ENCODE results near the gene ANKRD33B.

ANKRD33B gene

DNA sequence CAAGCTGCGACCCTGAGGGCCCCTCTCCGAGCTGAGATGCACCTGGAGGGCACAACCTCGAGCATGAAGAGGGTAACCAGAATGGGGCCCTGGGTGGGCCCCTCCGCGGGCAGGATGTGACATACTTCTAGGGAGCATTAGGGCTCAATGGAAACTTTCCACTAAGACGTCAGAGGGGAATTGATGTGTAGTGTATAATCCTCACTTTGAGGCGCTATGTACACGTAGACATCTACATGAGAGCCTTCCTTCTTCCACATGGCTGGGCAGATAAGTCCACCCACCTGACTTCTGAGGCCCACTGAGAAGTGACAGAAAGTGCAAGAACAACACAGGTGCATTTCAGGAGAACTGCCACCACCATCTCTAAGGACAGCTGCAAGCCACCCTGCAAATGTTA lies 136.1 kb downstream of the ANKRD33B start:
- no peak for DNase-seq (ENCODE audit: low spot score)

DNA sequence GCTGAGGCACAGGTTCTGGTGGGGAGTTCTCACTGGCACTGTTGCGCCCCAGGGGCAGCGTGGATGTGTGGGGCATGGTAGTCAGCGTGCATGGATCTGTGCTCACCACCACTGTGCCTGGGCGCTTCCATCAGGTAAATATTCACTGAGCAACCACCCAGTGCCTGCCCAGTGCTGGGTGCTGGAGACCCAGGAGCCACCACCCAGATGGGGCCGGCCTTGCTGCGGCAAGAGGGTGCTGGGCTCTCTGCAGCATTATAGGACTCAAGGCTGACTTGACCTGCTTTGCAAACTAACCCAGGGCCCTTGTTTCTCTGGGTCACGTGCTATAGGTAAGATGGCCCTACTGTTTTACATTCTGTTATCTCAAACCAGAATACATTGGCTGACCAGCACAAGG lies 136.6 kb downstream of the ANKRD33B start:
- no peak for DNase-seq (ENCODE audit: low spot score)

DNA sequence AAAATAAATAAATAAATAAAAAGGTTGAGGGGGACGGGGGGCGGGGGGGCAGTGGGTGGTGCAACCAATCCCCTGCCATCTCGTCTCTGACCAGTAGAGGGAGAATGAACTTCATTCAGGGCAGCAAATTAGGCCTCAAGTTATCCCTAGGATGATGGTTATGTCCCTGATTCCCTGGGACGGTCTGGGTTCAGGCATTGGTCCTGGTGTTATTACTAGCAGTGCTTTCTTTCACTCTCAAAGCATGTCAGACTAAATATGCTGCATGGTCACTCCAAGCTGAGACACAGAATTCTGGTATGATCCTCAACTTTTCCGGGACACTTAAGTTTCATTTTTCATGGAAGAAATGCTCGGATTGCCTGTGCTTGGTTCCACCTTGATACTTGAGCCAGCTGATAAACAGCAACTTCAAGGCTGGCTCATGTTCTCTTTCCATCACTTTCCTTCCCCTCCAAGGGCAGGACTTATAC lies 137.7 kb downstream of the ANKRD33B start:
- peak; percentile 38 for DNase-seq (ENCODE audit: low spot score)

DNA sequence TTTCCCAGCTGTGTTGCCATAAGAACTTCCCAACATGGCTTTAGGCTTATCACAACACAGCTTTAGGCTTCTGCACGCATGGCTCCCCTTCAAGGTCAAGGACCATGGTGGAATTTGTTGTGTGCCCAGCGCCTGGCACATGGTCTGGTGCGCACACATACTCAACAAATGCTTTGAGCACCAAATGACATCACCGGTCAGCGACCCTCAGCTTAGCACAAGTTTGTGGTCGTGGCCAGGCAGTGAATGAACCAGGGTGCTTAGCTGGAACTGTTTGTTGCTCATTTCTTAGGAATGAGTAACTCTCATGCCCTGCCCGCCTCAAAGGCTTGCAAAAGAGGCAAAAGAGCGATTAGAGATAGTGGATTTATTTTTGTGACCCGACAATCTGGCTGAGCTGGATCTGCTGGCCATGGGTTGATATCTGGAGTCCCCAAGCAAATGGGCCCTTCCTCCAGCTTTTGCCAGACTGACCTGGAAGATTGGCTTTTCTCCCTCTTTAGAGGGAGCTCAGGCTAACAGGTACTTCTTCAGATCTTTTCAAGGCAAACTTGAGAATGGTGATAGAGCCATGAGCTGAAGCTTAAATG lies 138.3 kb downstream of the ANKRD33B start:
- DNase-seq (ENCODE audit: low spot score) = peak; percentile 79

DNA sequence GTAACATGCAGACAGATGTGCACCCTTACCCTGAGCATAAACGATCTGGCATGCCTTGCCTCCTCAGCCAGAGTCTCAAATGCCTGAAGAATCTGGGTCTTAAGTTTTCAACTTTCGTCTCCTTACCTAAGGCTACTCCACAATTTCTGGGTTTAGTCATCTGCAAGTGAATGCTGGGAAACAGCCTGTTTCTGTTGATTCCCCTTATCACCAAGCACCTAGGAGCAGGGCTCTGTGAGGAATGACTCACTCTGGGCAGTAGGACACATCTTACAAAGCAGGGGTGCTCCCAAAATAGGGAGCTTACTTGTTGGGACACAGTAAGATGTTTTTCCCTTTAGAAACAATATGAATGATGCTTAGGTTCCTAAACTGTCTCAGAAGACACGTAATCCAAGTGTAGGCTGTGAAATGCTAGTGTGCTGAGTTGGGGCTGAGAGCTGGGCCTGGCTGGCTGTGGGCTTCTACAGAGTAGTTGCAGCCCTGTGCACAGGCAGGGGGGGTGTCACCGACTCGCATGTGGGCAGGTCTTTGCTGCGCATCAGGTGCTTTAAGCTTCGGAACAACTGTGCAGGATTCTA lies 139.1 kb downstream of the ANKRD33B start:
- no peak for DNase-seq (ENCODE audit: low spot score)

DNA sequence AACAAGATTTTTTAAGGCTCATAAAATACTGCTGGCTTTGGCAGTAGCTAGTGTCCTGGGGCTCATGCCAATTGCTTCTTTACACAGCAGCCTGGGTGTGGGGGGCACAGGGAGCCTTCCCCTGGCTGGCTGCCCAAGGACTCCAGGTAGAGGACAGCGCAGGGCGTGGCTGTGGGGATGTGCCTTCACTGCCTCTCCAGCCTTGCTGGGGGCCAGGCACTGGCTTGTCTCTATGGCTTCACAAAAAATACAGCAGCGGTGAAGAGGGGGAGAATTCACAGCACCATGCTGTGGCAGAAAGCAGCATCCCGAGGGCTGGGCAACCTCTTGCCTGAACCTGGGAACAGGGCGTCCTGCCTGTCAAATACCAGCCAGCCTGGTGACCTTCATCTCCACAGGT lies 139.8 kb downstream of the ANKRD33B start:
- no peak for DNase-seq (ENCODE audit: low spot score)

DNA sequence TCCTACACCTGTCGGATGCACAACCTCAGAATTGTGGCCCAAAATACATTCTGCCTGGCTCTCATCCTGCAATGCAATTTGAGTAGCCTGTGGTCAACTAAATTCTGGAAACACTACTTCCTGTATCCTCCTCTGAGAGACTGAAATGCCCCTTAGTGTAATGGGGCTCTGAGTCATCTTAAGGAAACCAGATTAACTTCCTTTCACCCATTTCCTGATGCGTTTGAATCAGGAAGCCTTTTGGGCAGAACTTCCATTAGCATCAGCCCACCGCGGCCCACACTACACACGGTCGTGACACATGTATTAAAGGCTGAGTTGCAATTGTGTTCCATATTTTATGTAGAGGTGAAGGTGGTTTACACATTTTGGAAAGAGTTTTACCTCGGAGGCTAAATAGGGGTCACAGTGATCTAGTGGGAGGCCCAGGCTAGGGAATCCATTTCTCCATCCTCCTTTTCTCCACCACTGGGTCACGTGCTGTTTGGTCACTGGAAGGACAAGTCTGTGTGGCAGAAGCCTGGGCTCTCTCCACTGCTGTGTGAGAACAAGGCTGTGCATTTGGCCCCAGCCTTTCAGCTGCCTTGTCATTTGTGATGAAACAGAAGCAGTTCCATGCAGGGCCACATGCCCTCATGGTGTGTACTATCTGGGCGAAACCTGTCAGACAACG lies 141.2 kb downstream of the ANKRD33B start:
- peak; percentile 61 for DNase-seq (ENCODE audit: low spot score)

DNA sequence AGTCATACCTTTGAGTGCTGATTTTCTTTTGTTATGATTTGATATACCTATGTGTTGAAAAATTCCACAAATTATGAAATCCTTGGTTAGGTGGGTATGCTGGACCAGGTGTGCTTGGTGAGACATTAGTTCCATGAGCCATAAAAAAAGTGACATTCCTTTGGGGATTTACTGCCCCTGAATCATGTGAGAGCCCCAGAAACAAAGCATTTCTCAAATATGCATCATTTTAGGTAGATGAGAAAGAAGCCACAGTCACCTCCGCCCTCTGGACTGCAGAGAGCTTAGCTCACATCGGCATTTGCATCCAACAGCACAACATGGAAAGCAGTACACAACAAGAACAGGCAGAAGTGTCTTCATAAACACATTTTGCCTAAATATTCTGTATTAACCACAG lies 141.9 kb downstream of the ANKRD33B start:
- DNase-seq (ENCODE audit: low spot score) = no peak

DNA sequence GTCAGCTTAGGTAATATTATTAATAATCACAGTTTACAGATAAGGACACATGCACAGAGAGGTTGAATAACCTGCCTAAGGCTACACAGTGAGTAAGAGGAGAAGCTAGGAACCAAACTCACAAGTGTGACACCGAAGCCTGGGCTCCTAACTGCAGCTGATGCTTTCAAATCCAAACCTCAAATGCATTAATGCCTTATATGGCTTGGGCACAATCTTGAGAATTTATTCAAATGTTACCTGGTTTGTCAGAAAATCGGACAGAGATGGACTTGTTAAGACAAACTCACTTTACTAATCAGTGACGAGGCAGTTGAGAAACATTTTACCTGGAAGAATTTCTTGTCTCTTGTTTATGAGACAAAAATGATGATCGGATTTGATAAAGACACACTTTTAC lies 142.5 kb downstream of the ANKRD33B start:
- no peak for DNase-seq (ENCODE audit: low spot score)
